ENCODE data around the gene ARHGEF3.

The ARHGEF3 gene

GRCh38 chr3:56801662-56802377, at the start of gene ARHGEF3:
TSS of gene ARHGEF3 (minus strand) at chr3:56801949. CDS start at chr3:56801798, 151 bp downstream.
- DNase-seq: peak; percentile 70 to 79

- no peak for DNase-seq
Measured at GRCh38 chr3:56849698-56850097, 47.9 kb upstream of the ARHGEF3 start.

- no peak for DNase-seq
Measured at GRCh38 chr3:56845505-56845904, 43.8 kb upstream of the ARHGEF3 start.

GRCh38 chr3:56844536-56844935, 42.8 kb upstream of the ARHGEF3 start:
- no peak for DNase-seq

GRCh38 chr3:56839784-56840715, 38.3 kb upstream of the ARHGEF3 start:
- DNase-seq: no peak

GRCh38 chr3:56838448-56838847, 36.7 kb upstream of the ARHGEF3 start:
- DNase-seq: no peak

GRCh38 chr3:56837196-56837955, 35.6 kb upstream of the ARHGEF3 start:
- peak in 1 of 2 experiments; percentile 6 for DNase-seq

- no peak for DNase-seq
Measured at GRCh38 chr3:56836276-56837163, 34.8 kb upstream of the ARHGEF3 start.

- DNase-seq: no peak
Measured at GRCh38 chr3:56835650-56836227, 34.0 kb upstream of the ARHGEF3 start.

GRCh38 chr3:56833536-56833935, 31.8 kb upstream of the ARHGEF3 start:
- no peak for DNase-seq

GRCh38 chr3:56833022-56833421, 31.3 kb upstream of the ARHGEF3 start:
- peak; percentile 56 to 70 for DNase-seq

GRCh38 chr3:56831572-56831971, 29.8 kb upstream of the ARHGEF3 start:
- DNase-seq: no peak

- no peak for DNase-seq
Measured at GRCh38 chr3:56830884-56831283, 29.1 kb upstream of the ARHGEF3 start.

- DNase-seq: no peak
Measured at GRCh38 chr3:56829533-56829932, 27.8 kb upstream of the ARHGEF3 start.

GRCh38 chr3:56826831-56827722, 25.3 kb upstream of the ARHGEF3 start:
- DNase-seq: peak; percentile 5 to 17

- no peak for DNase-seq
Measured at GRCh38 chr3:56825567-56826438, 24.1 kb upstream of the ARHGEF3 start.

- no peak for DNase-seq
Measured at GRCh38 chr3:56823984-56824703, 22.4 kb upstream of the ARHGEF3 start.

- no peak for DNase-seq
Measured at GRCh38 chr3:56823421-56823926, 21.7 kb upstream of the ARHGEF3 start.

GRCh38 chr3:56822501-56822900, 20.8 kb upstream of the ARHGEF3 start:
- DNase-seq: no peak

Measured in Kasumi-1 (cell line).